ENCODE results near the gene LRRC8D.

DNA sequence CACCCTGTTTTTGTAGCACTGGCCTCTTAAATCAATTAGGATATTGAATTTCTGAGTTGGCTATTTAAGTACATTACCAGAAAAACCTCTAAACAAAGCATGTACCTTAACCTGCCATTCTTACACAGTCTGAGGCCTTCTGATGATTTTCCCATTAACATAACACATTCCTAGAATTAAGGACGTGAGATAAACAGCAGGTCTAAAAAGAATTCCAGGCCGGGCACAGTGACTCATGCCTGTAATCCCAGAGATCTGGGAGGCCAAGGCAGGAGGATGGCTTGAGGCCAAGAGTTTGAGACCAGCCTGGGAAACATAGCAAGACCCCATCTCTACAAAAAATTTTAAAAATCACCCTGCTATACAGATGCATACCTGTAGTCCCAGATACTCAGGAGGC is 18.0 kb upstream of the LRRC8D start:
- TF ChIP-seq POLR2AphosphoS5 (IDR thresholded peaks at IDR 0.05) = no peak
- TF ChIP-seq, protein P1, sequence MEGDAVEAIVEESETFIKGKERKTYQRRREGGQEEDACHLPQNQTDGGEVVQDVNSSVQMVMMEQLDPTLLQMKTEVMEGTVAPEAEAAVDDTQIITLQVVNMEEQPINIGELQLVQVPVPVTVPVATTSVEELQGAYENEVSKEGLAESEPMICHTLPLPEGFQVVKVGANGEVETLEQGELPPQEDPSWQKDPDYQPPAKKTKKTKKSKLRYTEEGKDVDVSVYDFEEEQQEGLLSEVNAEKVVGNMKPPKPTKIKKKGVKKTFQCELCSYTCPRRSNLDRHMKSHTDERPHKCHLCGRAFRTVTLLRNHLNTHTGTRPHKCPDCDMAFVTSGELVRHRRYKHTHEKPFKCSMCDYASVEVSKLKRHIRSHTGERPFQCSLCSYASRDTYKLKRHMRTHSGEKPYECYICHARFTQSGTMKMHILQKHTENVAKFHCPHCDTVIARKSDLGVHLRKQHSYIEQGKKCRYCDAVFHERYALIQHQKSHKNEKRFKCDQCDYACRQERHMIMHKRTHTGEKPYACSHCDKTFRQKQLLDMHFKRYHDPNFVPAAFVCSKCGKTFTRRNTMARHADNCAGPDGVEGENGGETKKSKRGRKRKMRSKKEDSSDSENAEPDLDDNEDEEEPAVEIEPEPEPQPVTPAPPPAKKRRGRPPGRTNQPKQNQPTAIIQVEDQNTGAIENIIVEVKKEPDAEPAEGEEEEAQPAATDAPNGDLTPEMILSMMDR (IDR thresholded peaks at IDR 0.05) = no peak

Measured in stomach (tissue), 4 donors.